Lower leg skin (tissue), 3 donors: ENCODE data around the gene PTGR3.

Experiments used
- CTCF ChIP-seq, 3 donors: fragments of 450-650 bp; IDR thresholded peaks; one replicate each; pipeline ENCODE4 v1.5.1; 2016; ENCODE audit warnings: antibody characterized with exemption in 3 of 3, mild to moderate bottlenecking in 3 of 3, moderate library complexity in 2 of 3
- POLR2A ChIP-seq, 2 donors: fragments of 450-650 bp; IDR thresholded peaks; one replicate each; pipeline ENCODE4 v1.6.1; 2016 to 2017; ENCODE audit warnings: antibody characterized with exemption in 2 of 2, mild to moderate bottlenecking in 1 of 2, moderate library complexity in 1 of 2

- TF ChIP-seq POLR2A (IDR thresholded peaks at IDR 0.05) (no peak), CTCF (IDR thresholded peaks at IDR 0.05) (no peak)
These were observed 6.1 kb downstream of the PTGR3 start for GRCh38 chr18:75202696-75203365.
